ENCODE data around the gene ARL8B.

DNA sequence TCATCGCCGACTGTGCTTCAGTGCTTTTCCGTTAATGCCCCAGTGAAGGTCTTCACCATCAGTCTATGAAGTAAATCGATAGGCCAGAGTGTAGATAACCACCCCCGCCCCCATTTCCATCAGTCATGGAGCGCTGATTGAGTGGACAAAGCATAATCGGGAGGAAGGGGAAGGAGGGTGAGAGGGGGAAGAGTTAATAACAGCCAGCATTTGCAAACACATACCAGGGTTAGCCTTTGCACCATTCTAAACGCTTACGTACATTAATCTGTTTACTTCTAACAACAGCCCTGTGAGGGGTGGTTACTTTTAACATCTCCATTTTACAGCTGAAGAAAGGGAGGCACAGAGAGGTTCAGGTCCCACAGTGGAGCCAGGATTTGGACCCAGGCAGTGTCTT lies 92.3 kb downstream of the ARL8B start:
- no peak for TF ChIP-seq CTCF (IDR thresholded peaks at IDR 0.05)
- no peak for TF ChIP-seq POLR2A (IDR thresholded peaks at IDR 0.05)
- TF ChIP-seq POLR2AphosphoS5 (IDR thresholded peaks at IDR 0.05), result no peak

Data from breast epithelium (tissue), 3 donors.